Measurements from ENCODE around the gene GALNT13. TPM values are rescaled to one million over a fixed set of nuclear protein-coding genes. Genes with fewer than 3 reads are reported as not detected.

The GALNT13 gene
- total RNA-seq, 1 donor from 2014 or later, result 0.46 TPM

GRCh38 chr2:154223726-154224125 is 352.0 kb downstream of the GALNT13 start:
- no peak for DNase-seq (ENCODE audit: low read depth, low spot score)

- no peak for DNase-seq (ENCODE audit: low read depth, low spot score)
These were observed 355.2 kb downstream of the GALNT13 start for GRCh38 chr2:154226931-154227330.

- no peak for DNase-seq (ENCODE audit: low read depth, low spot score)
These were observed 357.0 kb downstream of the GALNT13 start for GRCh38 chr2:154228566-154229280.

- no peak for DNase-seq (ENCODE audit: low read depth, low spot score)
These were observed 358.2 kb downstream of the GALNT13 start for GRCh38 chr2:154229966-154230365.

GRCh38 chr2:154231021-154231420 is 359.3 kb downstream of the GALNT13 start:
- DNase-seq (ENCODE audit: low read depth, low spot score), result no peak

GRCh38 chr2:154233231-154233630 is 361.5 kb downstream of the GALNT13 start:
- DNase-seq (ENCODE audit: low read depth, low spot score), result no peak

- DNase-seq (ENCODE audit: low read depth, low spot score), result no peak
These were observed 366.5 kb downstream of the GALNT13 start for GRCh38 chr2:154238252-154238651.

GRCh38 chr2:154240316-154240715 is 368.6 kb downstream of the GALNT13 start:
- DNase-seq (ENCODE audit: low read depth, low spot score), result no peak

GRCh38 chr2:154240921-154241379 is 369.2 kb downstream of the GALNT13 start:
- no peak for DNase-seq (ENCODE audit: low read depth, low spot score)

- no peak for DNase-seq (ENCODE audit: low read depth, low spot score)
These were observed 371.0 kb downstream of the GALNT13 start for GRCh38 chr2:154242687-154243086.

GRCh38 chr2:154243685-154244084 is 372.0 kb downstream of the GALNT13 start:
- no peak for DNase-seq (ENCODE audit: low read depth, low spot score)

GRCh38 chr2:154244932-154245331 is 373.2 kb downstream of the GALNT13 start:
- no peak for DNase-seq (ENCODE audit: low read depth, low spot score)

GRCh38 chr2:154247503-154247902 is 375.8 kb downstream of the GALNT13 start:
- no peak for DNase-seq (ENCODE audit: low read depth, low spot score)

GRCh38 chr2:154256136-154256535 is 384.4 kb downstream of the GALNT13 start:
- no peak for DNase-seq (ENCODE audit: low read depth, low spot score)

- DNase-seq (ENCODE audit: low read depth, low spot score), result no peak
These were observed 387.3 kb downstream of the GALNT13 start for GRCh38 chr2:154259030-154259429.

- DNase-seq (ENCODE audit: low read depth, low spot score), result no peak
These were observed 389.8 kb downstream of the GALNT13 start for GRCh38 chr2:154261473-154262027.

- DNase-seq (ENCODE audit: low read depth, low spot score), result no peak
These were observed 391.5 kb downstream of the GALNT13 start for GRCh38 chr2:154263206-154263605.

- DNase-seq (ENCODE audit: low read depth, low spot score), result no peak
These were observed 392.3 kb downstream of the GALNT13 start for GRCh38 chr2:154264024-154264423.

- no peak for DNase-seq (ENCODE audit: low read depth, low spot score)
These were observed 396.3 kb downstream of the GALNT13 start for GRCh38 chr2:154267983-154268382.

GRCh38 chr2:154280543-154280942 is 408.8 kb downstream of the GALNT13 start:
- DNase-seq (ENCODE audit: low read depth, low spot score), result no peak

GRCh38 chr2:154289870-154290269 is 418.1 kb downstream of the GALNT13 start:
- no peak for DNase-seq (ENCODE audit: low read depth, low spot score)

- DNase-seq (ENCODE audit: low read depth, low spot score), result no peak
These were observed 419.8 kb downstream of the GALNT13 start for GRCh38 chr2:154291511-154291910.

GRCh38 chr2:154291927-154292326 is 420.2 kb downstream of the GALNT13 start:
- no peak for DNase-seq (ENCODE audit: low read depth, low spot score)
